ENCODE measurements around the gene CCDC171. TPM values are rescaled to one million over a fixed set of nuclear protein-coding genes. Genes with fewer than 3 reads are reported as not detected.

Gene CCDC171
- total and polyA plus RNA-seq, 10 of the 15 experiments (the other 5 are each of a cell fraction or from before 2014, with no cell fraction given) = 1.00 to 7.2 (median 2.8) TPM

DNA sequence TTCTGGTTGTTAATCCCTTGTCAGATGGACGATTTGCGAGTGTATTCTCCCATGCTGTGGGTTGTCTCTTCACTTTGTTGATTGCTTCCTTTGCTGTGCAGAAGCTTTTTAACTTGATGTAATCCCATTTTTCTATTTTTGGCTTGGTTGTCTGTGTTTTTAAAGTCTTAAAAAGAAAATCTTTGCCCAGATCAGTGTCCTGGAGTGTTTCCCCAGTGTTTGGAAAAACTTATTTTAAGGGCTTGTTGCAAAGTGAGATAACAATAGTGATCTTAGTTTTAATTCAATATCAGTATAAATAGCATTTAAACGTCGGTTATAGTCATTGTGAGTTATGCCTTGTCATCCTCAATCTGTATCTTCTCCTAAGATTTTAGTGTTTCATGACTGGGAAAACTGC, 329.5 kb downstream of the CCDC171 start:
- CTCF ChIA-PET = no interaction called here
- RAD21 ChIA-PET (ENCODE audit: unreplicated experiment) = no interaction called here
- Histone ChIP-seq H3K9ac (ENCODE audit: control insufficient read depth, insufficient read depth, low read length) (no peak overlapping the region), H2AFZ (ENCODE audit: control insufficient read depth, low read depth, low read length) (no peak overlapping the region), H3K4me3 (no peak overlapping the region), H4K20me1 (ENCODE audit: control insufficient read depth, insufficient read depth) (no peaks in the 10 kb centered on the region), H3K36me3 (ENCODE audit: control insufficient read depth in 2 of 2, insufficient read depth in 2 of 2, low read length in 1 of 2) (no peaks in the 10 kb centered on the region), H3K9me3 (replicated peaks; ENCODE audit: control insufficient read depth, insufficient read depth, low read length) (no peaks in the 10 kb centered on the region), H3K27me3 (replicated peaks in 1 of 2; ENCODE audit: control insufficient read depth in 2 of 2, insufficient read depth in 2 of 2, low read length in 1 of 2) (no peaks in the 10 kb centered on the region), H3K79me2 (ENCODE audit: control insufficient read depth, insufficient read depth, low read length) (no peaks in the 10 kb centered on the region), H3K27ac (ENCODE audit: control insufficient read depth, insufficient read depth) (no peak overlapping the region), H3K4me1 (ENCODE audit: control insufficient read depth, insufficient read depth, low read length) (no peaks in the 10 kb centered on the region), H3K4me2 (ENCODE audit: control insufficient read depth, insufficient read depth) (no peak overlapping the region)
- no TSS peak for BruUV-seq (replicated peaks)
- SMC1A ChIA-PET (ENCODE audit: uncharacterized antibody, unreplicated experiment) = interaction anchor here (1.0 kb wide), 1 partner anchor 9 kb away, joined by 3 read pairs; no protein-coding TSS in a partner anchor
- POLR2A ChIA-PET = no interaction called here
- ATAC-seq = no peak
- intact Hi-C loops (cut with micrococcal nuclease; ENCODE audit: unreplicated experiment) (no loop called here), in situ Hi-C loops (cut with MboI) (no loop called here)
- WGBS (ENCODE audit: insufficient coverage, insufficient replicate concordance, low lambda C conversion rate, missing lambda C conversion rate) = 55% methylated on average over 4 of the region's 4 CpGs
- DNase-seq (ENCODE audit: low read depth, low spot score) = no peak
- no peak for FAIRE-seq
- TF ChIP-seq NRF1 (conservative IDR thresholded peaks at IDR 0.05; ENCODE audit: low read depth, low read length) (no peak), ETV6 (conservative IDR thresholded peaks at IDR 0.05 in 1 of 2, IDR thresholded peaks at IDR 0.05 in 1 of 2; ENCODE audit: borderline replicate concordance in 1 of 2, low read depth in 1 of 2) (no peak), SPI1 (IDR thresholded peaks at IDR 0.05; ENCODE audit: borderline replicate concordance, insufficient read depth, low read depth, low read length) (no peak), CREB1 (IDR thresholded peaks at IDR 0.05; ENCODE audit: low read depth) (no peak), ZNF207 (IDR thresholded peaks at IDR 0.05; ENCODE audit: borderline replicate concordance) (no peak), HDAC6 (IDR thresholded peaks at IDR 0.05; ENCODE audit: unreplicated experiment) (no peak), CBFB (IDR thresholded peaks at IDR 0.05; ENCODE audit: low read depth) (no peak), WRNIP1 (IDR thresholded peaks at IDR 0.05; ENCODE audit: borderline replicate concordance, low read depth, low read length) (no peak)
- TF ChIP-seq, protein P1, sequence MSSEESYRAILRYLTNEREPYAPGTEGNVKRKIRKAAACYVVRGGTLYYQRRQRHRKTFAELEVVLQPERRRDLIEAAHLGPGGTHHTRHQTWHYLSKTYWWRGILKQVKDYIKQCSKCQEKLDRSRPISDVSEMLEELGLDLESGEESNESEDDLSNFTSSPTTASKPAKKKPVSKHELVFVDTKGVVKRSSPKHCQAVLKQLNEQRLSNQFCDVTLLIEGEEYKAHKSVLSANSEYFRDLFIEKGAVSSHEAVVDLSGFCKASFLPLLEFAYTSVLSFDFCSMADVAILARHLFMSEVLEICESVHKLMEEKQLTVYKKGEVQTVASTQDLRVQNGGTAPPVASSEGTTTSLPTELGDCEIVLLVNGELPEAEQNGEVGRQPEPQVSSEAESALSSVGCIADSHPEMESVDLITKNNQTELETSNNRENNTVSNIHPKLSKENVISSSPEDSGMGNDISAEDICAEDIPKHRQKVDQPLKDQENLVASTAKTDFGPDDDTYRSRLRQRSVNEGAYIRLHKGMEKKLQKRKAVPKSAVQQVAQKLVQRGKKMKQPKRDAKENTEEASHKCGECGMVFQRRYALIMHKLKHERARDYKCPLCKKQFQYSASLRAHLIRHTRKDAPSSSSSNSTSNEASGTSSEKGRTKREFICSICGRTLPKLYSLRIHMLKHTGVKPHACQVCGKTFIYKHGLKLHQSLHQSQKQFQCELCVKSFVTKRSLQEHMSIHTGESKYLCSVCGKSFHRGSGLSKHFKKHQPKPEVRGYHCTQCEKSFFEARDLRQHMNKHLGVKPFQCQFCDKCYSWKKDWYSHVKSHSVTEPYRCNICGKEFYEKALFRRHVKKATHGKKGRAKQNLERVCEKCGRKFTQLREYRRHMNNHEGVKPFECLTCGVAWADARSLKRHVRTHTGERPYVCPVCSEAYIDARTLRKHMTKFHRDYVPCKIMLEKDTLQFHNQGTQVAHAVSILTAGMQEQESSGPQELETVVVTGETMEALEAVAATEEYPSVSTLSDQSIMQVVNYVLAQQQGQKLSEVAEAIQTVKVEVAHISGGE (CRISPR knock-in tag; IDR thresholded peaks at IDR 0.05) = no peak
- TF ChIP-seq, protein P2, sequence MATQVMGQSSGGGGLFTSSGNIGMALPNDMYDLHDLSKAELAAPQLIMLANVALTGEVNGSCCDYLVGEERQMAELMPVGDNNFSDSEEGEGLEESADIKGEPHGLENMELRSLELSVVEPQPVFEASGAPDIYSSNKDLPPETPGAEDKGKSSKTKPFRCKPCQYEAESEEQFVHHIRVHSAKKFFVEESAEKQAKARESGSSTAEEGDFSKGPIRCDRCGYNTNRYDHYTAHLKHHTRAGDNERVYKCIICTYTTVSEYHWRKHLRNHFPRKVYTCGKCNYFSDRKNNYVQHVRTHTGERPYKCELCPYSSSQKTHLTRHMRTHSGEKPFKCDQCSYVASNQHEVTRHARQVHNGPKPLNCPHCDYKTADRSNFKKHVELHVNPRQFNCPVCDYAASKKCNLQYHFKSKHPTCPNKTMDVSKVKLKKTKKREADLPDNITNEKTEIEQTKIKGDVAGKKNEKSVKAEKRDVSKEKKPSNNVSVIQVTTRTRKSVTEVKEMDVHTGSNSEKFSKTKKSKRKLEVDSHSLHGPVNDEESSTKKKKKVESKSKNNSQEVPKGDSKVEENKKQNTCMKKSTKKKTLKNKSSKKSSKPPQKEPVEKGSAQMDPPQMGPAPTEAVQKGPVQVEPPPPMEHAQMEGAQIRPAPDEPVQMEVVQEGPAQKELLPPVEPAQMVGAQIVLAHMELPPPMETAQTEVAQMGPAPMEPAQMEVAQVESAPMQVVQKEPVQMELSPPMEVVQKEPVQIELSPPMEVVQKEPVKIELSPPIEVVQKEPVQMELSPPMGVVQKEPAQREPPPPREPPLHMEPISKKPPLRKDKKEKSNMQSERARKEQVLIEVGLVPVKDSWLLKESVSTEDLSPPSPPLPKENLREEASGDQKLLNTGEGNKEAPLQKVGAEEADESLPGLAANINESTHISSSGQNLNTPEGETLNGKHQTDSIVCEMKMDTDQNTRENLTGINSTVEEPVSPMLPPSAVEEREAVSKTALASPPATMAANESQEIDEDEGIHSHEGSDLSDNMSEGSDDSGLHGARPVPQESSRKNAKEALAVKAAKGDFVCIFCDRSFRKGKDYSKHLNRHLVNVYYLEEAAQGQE (IDR thresholded peaks at IDR 0.05; ENCODE audit: low read depth, low read length) = no peak
- TF ChIP-seq, protein P3, sequence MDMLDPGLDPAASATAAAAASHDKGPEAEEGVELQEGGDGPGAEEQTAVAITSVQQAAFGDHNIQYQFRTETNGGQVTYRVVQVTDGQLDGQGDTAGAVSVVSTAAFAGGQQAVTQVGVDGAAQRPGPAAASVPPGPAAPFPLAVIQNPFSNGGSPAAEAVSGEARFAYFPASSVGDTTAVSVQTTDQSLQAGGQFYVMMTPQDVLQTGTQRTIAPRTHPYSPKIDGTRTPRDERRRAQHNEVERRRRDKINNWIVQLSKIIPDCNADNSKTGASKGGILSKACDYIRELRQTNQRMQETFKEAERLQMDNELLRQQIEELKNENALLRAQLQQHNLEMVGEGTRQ (IDR thresholded peaks at IDR 0.05; ENCODE audit: borderline replicate concordance, low read depth, low read length) = no peak
- TF ChIP-seq, protein P4, sequence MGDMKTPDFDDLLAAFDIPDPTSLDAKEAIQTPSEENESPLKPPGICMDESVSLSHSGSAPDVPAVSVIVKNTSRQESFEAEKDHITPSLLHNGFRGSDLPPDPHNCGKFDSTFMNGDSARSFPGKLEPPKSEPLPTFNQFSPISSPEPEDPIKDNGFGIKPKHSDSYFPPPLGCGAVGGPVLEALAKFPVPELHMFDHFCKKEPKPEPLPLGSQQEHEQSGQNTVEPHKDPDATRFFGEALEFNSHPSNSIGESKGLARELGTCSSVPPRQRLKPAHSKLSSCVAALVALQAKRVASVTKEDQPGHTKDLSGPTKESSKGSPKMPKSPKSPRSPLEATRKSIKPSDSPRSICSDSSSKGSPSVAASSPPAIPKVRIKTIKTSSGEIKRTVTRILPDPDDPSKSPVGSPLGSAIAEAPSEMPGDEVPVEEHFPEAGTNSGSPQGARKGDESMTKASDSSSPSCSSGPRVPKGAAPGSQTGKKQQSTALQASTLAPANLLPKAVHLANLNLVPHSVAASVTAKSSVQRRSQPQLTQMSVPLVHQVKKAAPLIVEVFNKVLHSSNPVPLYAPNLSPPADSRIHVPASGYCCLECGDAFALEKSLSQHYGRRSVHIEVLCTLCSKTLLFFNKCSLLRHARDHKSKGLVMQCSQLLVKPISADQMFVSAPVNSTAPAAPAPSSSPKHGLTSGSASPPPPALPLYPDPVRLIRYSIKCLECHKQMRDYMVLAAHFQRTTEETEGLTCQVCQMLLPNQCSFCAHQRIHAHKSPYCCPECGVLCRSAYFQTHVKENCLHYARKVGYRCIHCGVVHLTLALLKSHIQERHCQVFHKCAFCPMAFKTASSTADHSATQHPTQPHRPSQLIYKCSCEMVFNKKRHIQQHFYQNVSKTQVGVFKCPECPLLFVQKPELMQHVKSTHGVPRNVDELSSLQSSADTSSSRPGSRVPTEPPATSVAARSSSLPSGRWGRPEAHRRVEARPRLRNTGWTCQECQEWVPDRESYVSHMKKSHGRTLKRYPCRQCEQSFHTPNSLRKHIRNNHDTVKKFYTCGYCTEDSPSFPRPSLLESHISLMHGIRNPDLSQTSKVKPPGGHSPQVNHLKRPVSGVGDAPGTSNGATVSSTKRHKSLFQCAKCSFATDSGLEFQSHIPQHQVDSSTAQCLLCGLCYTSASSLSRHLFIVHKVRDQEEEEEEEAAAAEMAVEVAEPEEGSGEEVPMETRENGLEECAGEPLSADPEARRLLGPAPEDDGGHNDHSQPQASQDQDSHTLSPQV (IDR thresholded peaks at IDR 0.05) = no peak

All from GM12878 (cell line).